ENCODE results near the gene DIMT1.
A peak's percentile ranks its signal among the peaks of the same experiment; 100 is the strongest.

DIMT1 gene

GRCh38 chr5:62403411-62404250, at the start of gene DIMT1:
DIMT1 (minus strand) TSS chr5:62403905; CDS start chr5:62403772, 133 bp downstream.
- peak; percentile 98 for DNase-seq

- DNase-seq: no peak
Measured at GRCh38 chr5:62450259-62450658, 46.6 kb upstream of the DIMT1 start.

GRCh38 chr5:62448528-62448927, 44.8 kb upstream of the DIMT1 start:
- no peak for DNase-seq

- DNase-seq: no peak
Measured at GRCh38 chr5:62432621-62433064, 28.9 kb upstream of the DIMT1 start.

GRCh38 chr5:62431735-62432620, 28.3 kb upstream of the DIMT1 start:
- DNase-seq: no peak

- DNase-seq: no peak
Measured at GRCh38 chr5:62424763-62425162, 21.1 kb upstream of the DIMT1 start.

- no peak for DNase-seq
Measured at GRCh38 chr5:62421414-62421813, 17.7 kb upstream of the DIMT1 start.

- no peak for DNase-seq
Measured at GRCh38 chr5:62419609-62420008, 15.9 kb upstream of the DIMT1 start.

- no peak for DNase-seq
Measured at GRCh38 chr5:62418462-62419076, 14.9 kb upstream of the DIMT1 start.

GRCh38 chr5:62413711-62414110, 10.0 kb upstream of the DIMT1 start:
- DNase-seq: no peak

GRCh38 chr5:62412549-62413329, 9.0 kb upstream of the DIMT1 start, which contains the start of gene IPO11:
IPO11 (plus strand) TSS chr5:62412763; CDS start chr5:62437280, 24,517 bp downstream.
- DNase-seq: peak; percentile 99

- no peak for DNase-seq
Measured at GRCh38 chr5:62395210-62395950, 8.3 kb downstream of the DIMT1 start.

- no peak for DNase-seq
Measured at GRCh38 chr5:62386824-62387223, 16.9 kb downstream of the DIMT1 start.

- no peak for DNase-seq
Measured at GRCh38 chr5:62385816-62386400, 17.8 kb downstream of the DIMT1 start.

- DNase-seq: no peak
Measured at GRCh38 chr5:62385131-62385530, 18.6 kb downstream of the DIMT1 start.

GRCh38 chr5:62376064-62376463, 27.6 kb downstream of the DIMT1 start:
- DNase-seq: no peak

- DNase-seq: no peak
Measured at GRCh38 chr5:62375627-62376026, 28.1 kb downstream of the DIMT1 start.

GRCh38 chr5:62374090-62374489, 29.6 kb downstream of the DIMT1 start:
- no peak for DNase-seq

- DNase-seq: no peak
Measured at GRCh38 chr5:62373382-62373781, 30.3 kb downstream of the DIMT1 start.

- no peak for DNase-seq
Measured at GRCh38 chr5:62372600-62372999, 31.1 kb downstream of the DIMT1 start.

GRCh38 chr5:62371409-62371808, 32.3 kb downstream of the DIMT1 start:
- DNase-seq: no peak

Measured in NCI-H82 (cell line).